Lower lobe of right lung (tissue), 2 donors: ENCODE results near the gene ABCC5. TPM values are rescaled to one million over a fixed set of nuclear protein-coding genes. Genes with fewer than 3 reads are reported as not detected.
A peak's percentile ranks its signal among the peaks of the same experiment; 100 is the strongest.

Experiments used
- ATAC-seq, 2 donors: fragments of 200-7000 bp; cut with Tn5 transposase; one replicate each; pipeline ENCODE4 v1.9.1; 2020 to 2022; ENCODE audit warnings: mild to moderate bottlenecking in 2 of 2, moderate library complexity in 2 of 2
- DNase-seq: peaks from one replicate; pipeline ENCODE4 v3.0.0-alpha.2; 2020
- H3K27ac ChIP-seq: fragments of 200-600 bp; one replicate; pipeline ENCODE4 v1.8.0; 2022
- H3K27me3 ChIP-seq: fragments of 200-600 bp; one replicate; pipeline ENCODE4 v1.8.0; 2022; ENCODE audit warnings: low read depth
- H3K36me3 ChIP-seq: fragments of 200-600 bp; one replicate; pipeline ENCODE4 v1.8.0; 2022; ENCODE audit warnings: mild to moderate bottlenecking
- H3K4me1 ChIP-seq: fragments of 200-600 bp; one replicate; pipeline ENCODE4 v1.8.0; 2022
- H3K4me3 ChIP-seq: fragments of 200-600 bp; one replicate; pipeline ENCODE4 v1.8.0; 2022; ENCODE audit warnings: mild to moderate bottlenecking
- H3K9me3 ChIP-seq: fragments of 200-600 bp; one replicate; pipeline ENCODE4 v1.8.0; 2022
- CTCF ChIP-seq: fragments of 200-600 bp; IDR thresholded peaks from one replicate; pipeline ENCODE4 v1.8.0; 2022; ENCODE audit warnings: antibody characterized with exemption, mild to moderate bottlenecking
- intact Hi-C: fragments of 100-400 bp; cut with DNase I; formaldehyde crosslinking; loops from one replicate; pipeline ENCODE4 v1.11.0; 2022
- long read RNA-seq: library from polyadenylated mRNA; unstranded; transcript quantifications from one replicate; pipeline ENCODE4 v2.0.0, GENCODE V29; 2021
- total RNA-seq: library from RNA; stranded (reverse); fragmentation: NEBNext Ultra II Directional; extraction: Animal tissue kit (Norgen Biotek cat#: 25700); gene quantifications from one replicate; pipeline ENCODE4 v1.2.1, GENCODE V29; 2021
- donor health status: DM: no; HTN: yes; CAD: no; lungs with severe emphysema.

Gene ABCC5
- 38.0 TPM for total RNA-seq
- long read RNA-seq, full-length matches to known transcripts = 17 of 39 reads
- long read RNA-seq, partial matches to known transcripts = 9 of 39 reads
- long read RNA-seq, other reads (novel, unspliced or antisense) = 13 of 39 reads

- intact Hi-C loops = loop anchor here (10.0 kb wide), 1 partner anchor 123 kb away; no protein-coding TSS in a partner anchor
- peak within 1 kb of the TSS; percentile 100 for H3K4me3 ChIP-seq
- H3K4me1 ChIP-seq = peaks cover 11% of the 10 kb centered on the region
- TF ChIP-seq CTCF = peak; percentile 48
- ATAC-seq (peak; percentile 99 to 100), DNase-seq (peak; percentile 93)
- H3K9me3 ChIP-seq = no peaks in the 10 kb centered on the region
- peaks cover 13% of the 10 kb centered on the region for H3K36me3 ChIP-seq
- H3K27me3 ChIP-seq = no peaks in the 10 kb centered on the region
- peak within 1 kb of the TSS; percentile 78 for H3K27ac ChIP-seq
These were observed at the start of gene ABCC5 for GRCh38 chr3:184017672-184018423. Gene ABCC5, minus strand, starts transcription at chr3:184017884. Its CDS starts 3,492 bp downstream, at chr3:184014392.

- DNase-seq = no peak
- Histone ChIP-seq H3K9me3 (no peaks in the 10 kb centered on the region), H3K36me3 (no peaks in the 10 kb centered on the region), H3K4me1 (no peaks in the 10 kb centered on the region), H3K27ac (no peak overlapping the region), H3K4me3 (no peak overlapping the region), H3K27me3 (no peaks in the 10 kb centered on the region)
- no peak for TF ChIP-seq CTCF
- intact Hi-C loops = no loop called here
- ATAC-seq = no peak
These were observed 48.5 kb upstream of the ABCC5 start for GRCh38 chr3:184066211-184066610.

- Histone ChIP-seq H3K9me3 (no peaks in the 10 kb centered on the region), H3K27me3 (no peaks in the 10 kb centered on the region), H3K4me1 (no peaks in the 10 kb centered on the region), H3K36me3 (no peaks in the 10 kb centered on the region), H3K4me3 (no peak overlapping the region), H3K27ac (no peak overlapping the region)
- intact Hi-C loops = no loop called here
- ATAC-seq (no peak), DNase-seq (no peak)
- TF ChIP-seq CTCF = no peak
These were observed 45.0 kb upstream of the ABCC5 start for GRCh38 chr3:184062637-184063036.

- ATAC-seq = no peak
- H3K9me3 ChIP-seq = no peaks in the 10 kb centered on the region
- no peaks in the 10 kb centered on the region for H3K4me1 ChIP-seq
- no peaks in the 10 kb centered on the region for H3K36me3 ChIP-seq
- no peak overlapping the region for H3K27ac ChIP-seq
- no peak for DNase-seq
- intact Hi-C loops = no loop called here
- no peak overlapping the region for H3K4me3 ChIP-seq
- TF ChIP-seq CTCF = no peak
- no peaks in the 10 kb centered on the region for H3K27me3 ChIP-seq
These were observed 41.7 kb upstream of the ABCC5 start for GRCh38 chr3:184059424-184059823.

GRCh38 chr3:184058029-184058428, 40.3 kb upstream of the ABCC5 start:
- Histone ChIP-seq H3K4me3 (no peak overlapping the region), H3K9me3 (no peaks in the 10 kb centered on the region), H3K4me1 (no peaks in the 10 kb centered on the region), H3K36me3 (no peaks in the 10 kb centered on the region), H3K27ac (no peak overlapping the region), H3K27me3 (no peaks in the 10 kb centered on the region)
- DNase-seq (no peak), ATAC-seq (no peak)
- no peak for TF ChIP-seq CTCF
- intact Hi-C loops = no loop called here
